SH-SY5Y (cell line): Measurements from ENCODE around the gene CBL.

ENCODE experiments used
- GATA2 ChIP-seq: IDR thresholded peaks from 2 replicates; pipeline ENCODE4 v1.6.1; 2011; ENCODE audit warnings: mild to moderate bottlenecking, low read depth, low read length
- GATA3 ChIP-seq: IDR thresholded peaks from 2 replicates; pipeline ENCODE4 v1.6.1; 2011; ENCODE audit warnings: low read depth, mild to moderate bottlenecking, low read length, moderate library complexity

GRCh38 chr11:119237515-119237914 lies 31.4 kb downstream of the CBL start:
- TF ChIP-seq GATA2: no peak
- TF ChIP-seq GATA3: no peak
